K562 (cell line): ENCODE measurements around the gene ZNF597. TPM values are rescaled to one million over a fixed set of nuclear protein-coding genes. Genes with fewer than 3 reads are reported as not detected.
A peak's percentile ranks its signal among the peaks of the same experiment; 100 is the strongest.

Experiments
- ATAC-seq: fragments of 200-7000 bp; cut with Tn5 transposase; 3 replicates; pipeline ENCODE4 v1.9.1; 2020; ENCODE audit warnings: moderate library complexity
- BruUV-seq: library from RNA; stranded (reverse); fragments of 400-500 nt; replicated peaks from 2 replicates; lab custom pipeline; 2021; lab: Mats Ljungman, UMichigan
- CTCF ChIA-PET: fragments of 300-600 bp; formaldehyde crosslinking; extraction: SDS; loops from one replicate; lab custom pipeline; 2021; ENCODE audit warnings: low intra/inter-chr PET ratio; lab: Yijun Ruan, JAX
- POLR2A ChIA-PET: fragments of 300-600, 350-650 bp; sonication (Branson Sonifier 250); formaldehyde crosslinking; extraction: SDS; loops from one replicate; lab custom pipeline; 2021; ENCODE audit warnings: antibody characterized with exemption, inconsistent platforms; lab: Yijun Ruan, JAX
- DNase-seq, 4 experiments: peaks; one replicate each; pipeline versions ENCODE4 v3.0.0 to v3.0.0-alpha.2; 2011 to 2018; ENCODE audit warnings: low spot score in 3 of 4, mixed read lengths in 3 of 4; ENCODE audit errors: extremely low read depth in 1 of 4
- FAIRE-seq: peaks from 2 replicates; lab custom pipeline; 2011; peaks lifted over from hg19 to GRCh38; lab: Jason Lieb, UNC
- H2AFZ ChIP-seq: 2 replicates; pipeline ENCODE4 v1.6.0; 2011; ENCODE audit warnings: low read depth, low read length, control low read depth, inconsistent platforms
- H3K27ac ChIP-seq: fragments of 200-600 bp; 3 replicates; pipeline ENCODE4 v1.8.0; 2011; ENCODE audit warnings: low read depth, mild to moderate bottlenecking, control low read depth, inconsistent platforms, low read length, moderate library complexity, mixed read lengths; ENCODE audit errors: extremely low read depth
- H3K27me3 ChIP-seq, 2 experiments: fragments of 300-600 bp in 1 of 2; 2 replicates in 1 of 2; 3 replicates in 1 of 2; pipeline versions ENCODE4 v1.6.0 to v1.8.0; 2011; ENCODE audit warnings: inconsistent platforms in 2 of 2, low read length in 2 of 2, mild to moderate bottlenecking in 1 of 2, mixed read lengths in 1 of 2, moderate library complexity in 1 of 2; ENCODE audit not compliant: control insufficient read depth in 2 of 2, insufficient read depth in 2 of 2
- H3K36me3 ChIP-seq: fragments of 300-600 bp; 3 replicates; pipeline ENCODE4 v1.8.0; 2011; ENCODE audit warnings: mild to moderate bottlenecking, low read length, inconsistent platforms; ENCODE audit not compliant: control insufficient read depth, insufficient read depth
- H3K4me1 ChIP-seq, 2 experiments: fragments of 200-600 bp in 1 of 2; replicated peaks in 1 of 2; 2 replicates in 1 of 2; 3 replicates in 1 of 2; pipeline versions ENCODE4 v1.5.1 to v1.8.0; 2011; ENCODE audit warnings: inconsistent platforms in 2 of 2, low read length in 2 of 2, mild to moderate bottlenecking in 1 of 2, mixed read lengths in 1 of 2, moderate library complexity in 1 of 2; ENCODE audit not compliant: control insufficient read depth in 2 of 2, insufficient read depth in 2 of 2
- H3K4me2 ChIP-seq: 2 replicates; pipeline ENCODE4 v1.6.1; 2011; ENCODE audit warnings: low read length, control low read depth, inconsistent platforms, mixed read lengths; ENCODE audit not compliant: insufficient read depth
- H3K4me3 ChIP-seq: fragments of 200-600 bp; sonication (generic), shearing (Covaris generic); 2 replicates; pipeline ENCODE4 v1.5.1; 2016; ENCODE audit warnings: control low read depth, inconsistent platforms
- H3K79me2 ChIP-seq: fragments of 200-600 bp; 3 replicates; pipeline ENCODE4 v1.8.0; 2011; ENCODE audit warnings: low read length, inconsistent platforms; ENCODE audit not compliant: control insufficient read depth, insufficient read depth
- H3K9ac ChIP-seq, 2 experiments: 2 replicates each; pipeline versions ENCODE4 v1.6.0 to v1.6.1; 2011; ENCODE audit warnings: low read depth in 2 of 2, low read length in 2 of 2, control low read depth in 1 of 2, inconsistent platforms in 1 of 2, mild to moderate bottlenecking in 1 of 2, mixed read lengths in 1 of 2; ENCODE audit not compliant: insufficient read depth in 1 of 2
- H3K9me1 ChIP-seq: one replicate; pipeline ENCODE4 v1.6.0; 2011; ENCODE audit warnings: inconsistent platforms, mild to moderate bottlenecking, low read length, moderate library complexity; ENCODE audit not compliant: control insufficient read depth, insufficient read depth
- H3K9me3 ChIP-seq: replicated peaks from 2 replicates; pipeline ENCODE4 v1.5.1; 2011; ENCODE audit warnings: low read depth, low read length, inconsistent platforms; ENCODE audit not compliant: control insufficient read depth, insufficient read depth
- H4K20me1 ChIP-seq: replicated peaks from 2 replicates; pipeline ENCODE4 v1.6.1; 2011; ENCODE audit warnings: low read length, inconsistent platforms, mixed read lengths; ENCODE audit not compliant: control insufficient read depth, insufficient read depth
- CEBPB ChIP-seq: fragments of 450-650 bp; IDR thresholded peaks from 2 replicates; pipeline ENCODE4 v1.6.1; 2016; ENCODE audit warnings: missing genetic modification characterization, missing compliant biosample characterization
- FOXP1 ChIP-seq: sonication (generic); formaldehyde crosslinking; IDR thresholded peaks from 2 replicates; pipeline ENCODE4 v1.8.0; 2022; ENCODE audit warnings: mild to moderate bottlenecking, missing genetic modification reagents
- HNRNPH1 ChIP-seq: fragments of 200-400 bp; formaldehyde crosslinking; optimal IDR thresholded peaks from 2 replicates; pipeline ENCODE3; 2017; ENCODE audit warnings: low read depth, mild to moderate bottlenecking, low read length, moderate library complexity
- MEF2A ChIP-seq: IDR thresholded peaks from 2 replicates; pipeline ENCODE4 v1.6.1; 2011; ENCODE audit warnings: low read depth, mild to moderate bottlenecking, low read length, moderate library complexity; ENCODE audit not compliant: control insufficient read depth
- NR4A1 ChIP-seq, 2 experiments: fragments of 250-450 bp in 1 of 2; fragments of 450-650 bp in 1 of 2; sonication (Bioruptor Pico) in 1 of 2; IDR thresholded peaks; 2 replicates each; pipeline versions ENCODE4 v1.4.0 to v1.6.1; 2016 to 2020; ENCODE audit warnings: mild to moderate bottlenecking in 2 of 2, missing compliant biosample characterization in 1 of 2, missing genetic modification characterization in 1 of 2, moderate library complexity in 1 of 2
- TARDBP ChIP-seq: fragments of 450-650 bp; IDR thresholded peaks from 2 replicates; pipeline ENCODE4 v1.6.1; 2016
- ZNF408 ChIP-seq: fragments of 250-450 bp; sonication (Bioruptor Pico); IDR thresholded peaks from 2 replicates; pipeline ENCODE4 v1.4.0; 2020; ENCODE audit warnings: low read depth, mild to moderate bottlenecking, moderate library complexity
- WGBS: fragments of 100-300 bp; shearing (Covaris generic); methylation state at CpG from one replicate; pipeline ENCODE4 v1.1.6; 2016; ENCODE audit warnings: low coverage, mixed read lengths; ENCODE audit not compliant: insufficient coverage; ENCODE audit errors: missing lambda C conversion rate; 5-methylcytosine and 5-hydroxymethylcytosine counted together
- in situ Hi-C: fragments of 300-500 bp; cut with MboI; formaldehyde crosslinking; loops from 4 replicates; pipeline ENCODE4 v1.15.0; 2018; ENCODE audit warnings: inconsistent platforms, mixed read lengths
- intact Hi-C: fragments of 100-400 bp; cut with micrococcal nuclease; formaldehyde crosslinking; loops from 2 replicates; pipeline ENCODE4 v1.14.2; 2022
- polyA plus RNA-seq, 8 experiments: library from polyadenylated mRNA; depleted of rRNA in 4 of 8; stranded (reverse) in 5 of 8; unstranded in 3 of 8; fragments of >200 nt; fragmentation: Nextera tagmentation in 2 of 8; fragmentation: Illumina TruSeq in 1 of 8; extraction: Ambion mirVana in 2 of 8; extraction: Trizol in 1 of 8; gene quantifications; 2 replicates each; pipeline versions ENCODE4 v1.2.1 to v1.2.3, GENCODE V29; 2011 to 2014; ENCODE audit warnings: inconsistent platforms in 1 of 8, missing spikeins in 1 of 8
- total RNA-seq, 7 experiments: library from RNA; depleted of rRNA in 6 of 7; stranded (reverse); fragments of >200 nt in 6 of 7; fragmentation: Illumina TruSeq in 2 of 7; extraction: Trizol in 2 of 7; gene quantifications; 2 replicates each; pipeline versions ENCODE4 v1.2.1 to v1.2.3, GENCODE V29; 2011 to 2021; ENCODE audit warnings: low replicate concordance in 1 of 7

Gene ZNF597
- total and polyA plus RNA-seq, 9 of the 15 experiments (the other 6 are each of a cell fraction or from before 2014, with no cell fraction given): 0.14 to 0.68 (median 0.42) TPM

- Histone ChIP-seq H2AFZ (no peak overlapping the region), H3K9ac (no peak overlapping the region), H3K36me3 (peaks cover 11% of the 10 kb centered on the region; the same call in 2 of the 3 replicates), H3K4me1 (peaks cover 6 to 7% of the 10 kb centered on the region in 2 experiments; a peak in 3 of 5 replicates), H3K79me2 (peaks cover 62% of the 10 kb centered on the region), H3K9me1 (peaks cover 2% of the 10 kb centered on the region), H3K4me2 (no peak overlapping the region), H3K9me3 (no peaks in the 10 kb centered on the region), H4K20me1 (peaks cover 8% of the 10 kb centered on the region; the same call in 1 of the 2 replicates), H3K27ac (no peak overlapping the region), H3K4me3 (no peak overlapping the region), H3K27me3 (no peaks in the 10 kb centered on the region)
- POLR2A ChIA-PET: no interaction called here
- no peak for ATAC-seq
- in situ Hi-C loops: no loop called here
- FAIRE-seq: no peak
- BruUV-seq: no TSS peak
- WGBS: 92% methylated on average over 9 of the region's 12 CpGs
- intact Hi-C loops: no loop called here
- TF ChIP-seq HNRNPH1 (no peak), NR4A1 (CRISPR knock-in tag; IDR thresholded peaks at IDR 0.05) (no peak), NR4A1 (tag; IDR thresholded peaks at IDR 0.05) (no peak), FOXP1 (CRISPR knock-in tag) (no peak), TARDBP (no peak), ZNF408 (no peak)
- CTCF ChIA-PET: no interaction called here
- no peak for DNase-seq
Measured at GRCh38 chr16:3465301-3465700, 22.0 kb upstream of the ZNF597 start.

GRCh38 chr16:3461151-3461550 lies 17.8 kb upstream of the ZNF597 start:
- Histone ChIP-seq H3K4me1 (peaks cover 23 to 28% of the 10 kb centered on the region in 2 experiments; a peak in 4 of 5 replicates), H3K36me3 (peaks cover 7% of the 10 kb centered on the region; the same call in 2 of the 3 replicates), H3K4me2 (no peak overlapping the region), H3K9ac (no peak overlapping the region), H3K9me3 (no peaks in the 10 kb centered on the region), H4K20me1 (peaks cover 12% of the 10 kb centered on the region), H3K79me2 (peaks cover 74% of the 10 kb centered on the region), H3K27ac (no peak overlapping the region), H3K27me3 (no peaks in the 10 kb centered on the region), H3K4me3 (no peak overlapping the region), H2AFZ (no peak overlapping the region), H3K9me1 (no peaks in the 10 kb centered on the region)
- BruUV-seq: no TSS peak
- CTCF ChIA-PET: no interaction called here
- WGBS: 68% methylated on average over 8 of the region's 8 CpGs
- TF ChIP-seq CEBPB (tag) (peak; percentile 24; the same call in 1 of the 2 replicates), MEF2A (no peak)
- POLR2A ChIA-PET: interaction anchor here (0.7 to 1.4 kb wide), 3 partner anchors 39 to 921 kb away, joined by 3 to 4 read pairs (median 3); partner anchors contain the start of genes CLUAP1 and ZNF263
- in situ Hi-C loops (no loop called here), intact Hi-C loops (no loop called here)
- FAIRE-seq (no peak), DNase-seq (no peak), ATAC-seq (no peak)
